HepG2 (cell line): ENCODE results near the gene HIRA. TPM values are rescaled to one million over a fixed set of nuclear protein-coding genes. Genes with fewer than 3 reads are reported as not detected.

Experiments
- DMTF1 ChIP-seq: sonication (generic); formaldehyde crosslinking; IDR thresholded peaks from 2 replicates; pipeline ENCODE4 v1.4.0; 2020; ENCODE audit warnings: mild to moderate bottlenecking, missing genetic modification reagents
- E2F1 ChIP-seq: sonication (generic); formaldehyde crosslinking; IDR thresholded peaks from 2 replicates; pipeline ENCODE4 v1.5.0; 2020; ENCODE audit warnings: missing genetic modification reagents
- ELF3 ChIP-seq: IDR thresholded peaks from 2 replicates; pipeline ENCODE4 v1.6.1; 2016; ENCODE audit warnings: missing genetic modification reagents, missing compliant biosample characterization
- HHEX ChIP-seq: IDR thresholded peaks from 2 replicates; pipeline ENCODE4 v1.6.1; 2016; ENCODE audit warnings: control low read depth
- HNF1B ChIP-seq: sonication (generic); formaldehyde crosslinking; IDR thresholded peaks from 2 replicates; pipeline ENCODE4 v1.5.1; 2020; ENCODE audit warnings: mild to moderate bottlenecking, moderate library complexity, missing genetic modification reagents
- HNF4A ChIP-seq: sonication (generic); formaldehyde crosslinking; IDR thresholded peaks from 2 replicates; pipeline ENCODE4 v1.4.0; 2020; ENCODE audit warnings: missing genetic modification reagents
- HOMEZ ChIP-seq: IDR thresholded peaks from 2 replicates; pipeline ENCODE4 v1.6.1; 2016; ENCODE audit warnings: low read depth
- MYNN ChIP-seq: sonication (generic); formaldehyde crosslinking; IDR thresholded peaks from 2 replicates; pipeline ENCODE4 v1.4.0; 2020; ENCODE audit warnings: mild to moderate bottlenecking, low read depth, missing genetic modification reagents
- PHB2 ChIP-seq: fragments of 450-650 bp; IDR thresholded peaks from 2 replicates; pipeline ENCODE4 v1.6.1; 2018; ENCODE audit not compliant: partially characterized antibody
- SALL2 ChIP-seq: sonication (generic); formaldehyde crosslinking; IDR thresholded peaks from 2 replicates; pipeline ENCODE4 v1.8.1; 2023; ENCODE audit warnings: mild to moderate bottlenecking, missing genetic modification reagents, inconsistent platforms
- SETDB1 ChIP-seq: sonication (generic); formaldehyde crosslinking; IDR thresholded peaks from 2 replicates; pipeline ENCODE4 v1.5.1; 2020; ENCODE audit warnings: missing genetic modification reagents, mild to moderate bottlenecking, borderline replicate concordance
- SOX13 ChIP-seq, 3 experiments: fragments of 450-650 bp in 1 of 3; sonication (generic) in 1 of 3; formaldehyde crosslinking in 1 of 3; IDR thresholded peaks in 2 of 3; conservative IDR thresholded peaks in 1 of 3; 2 replicates each; pipeline versions ENCODE4 v1.5.0 to v1.6.1; 2016 to 2020; ENCODE audit warnings: antibody characterized with exemption in 1 of 3, mild to moderate bottlenecking in 1 of 3, missing compliant biosample characterization in 1 of 3, missing genetic modification reagents in 1 of 3, moderate library complexity in 1 of 3
- ZFP36 ChIP-seq: fragments of 150-350 bp; IDR thresholded peaks from 2 replicates; pipeline ENCODE4 v1.6.1; 2018; ENCODE audit warnings: borderline replicate concordance, low read length, low read depth; ENCODE audit not compliant: partially characterized antibody
- ZNF17 ChIP-seq: sonication (generic); formaldehyde crosslinking; IDR thresholded peaks from 2 replicates; pipeline ENCODE4 v1.5.0; 2020; ENCODE audit warnings: mild to moderate bottlenecking, missing genetic modification reagents
- ZNF225 ChIP-seq: sonication (generic); formaldehyde crosslinking; IDR thresholded peaks from 2 replicates; pipeline ENCODE4 v1.4.0; 2020; ENCODE audit warnings: mild to moderate bottlenecking, missing genetic modification reagents
- ZNF512B ChIP-seq: sonication (generic); formaldehyde crosslinking; IDR thresholded peaks from 2 replicates; pipeline ENCODE4 v1.5.1; 2020; ENCODE audit warnings: missing genetic modification reagents, mild to moderate bottlenecking, borderline replicate concordance
- ZNF766 ChIP-seq: sonication (generic); formaldehyde crosslinking; IDR thresholded peaks from 2 replicates; pipeline ENCODE4 v1.5.0; 2020; ENCODE audit warnings: missing genetic modification reagents, borderline replicate concordance
- polyA plus RNA-seq, 8 experiments: library from polyadenylated mRNA; depleted of rRNA in 3 of 8; stranded (reverse) in 7 of 8; unstranded in 1 of 8; fragments of >200 nt; fragmentation: Illumina TruSeq in 4 of 8; extraction: Trizol in 4 of 8; gene quantifications; 2 replicates each; pipeline versions ENCODE4 v1.2.1 to v1.2.3, GENCODE V29; 2011 to 2016; ENCODE audit warnings: low read depth in 4 of 8, missing spikeins in 1 of 8, mixed read lengths in 1 of 8; ENCODE audit not compliant: insufficient read depth in 1 of 8
- total RNA-seq, 5 experiments: library from RNA; depleted of rRNA; stranded (reverse); fragments of >200 nt; fragmentation: Illumina TruSeq; extraction: Trizol; gene quantifications; 2 replicates each; pipeline ENCODE4 v1.2.3, GENCODE V29; 2016; ENCODE audit warnings: low read depth in 1 of 5

The HIRA gene
- total and polyA plus RNA-seq, 2 of the 13 experiments (the other 11 are each of a cell fraction or from before 2014, with no cell fraction given): 21.5 to 29.2 TPM

GRCh38 chr22:19447330-19448075 is 16.0 kb upstream of the HIRA start, which contains the start of gene C22orf39 (continued):
- TF ChIP-seq ELF3 (CRISPR knock-in tag) (peak; percentile 30), ZFP36 (no peak), HNF4A (CRISPR knock-in tag) (0 out of 2 replicates have a peak, but pooled peaks have one; percentile 9), PHB2 (no peak), HOMEZ (no peak), HNF1B (CRISPR knock-in tag) (peak; percentile 29; the same call in 1 of the 2 replicates), ZNF225 (CRISPR knock-in tag) (0 out of 2 replicates have a peak, but pooled peaks have one; percentile 23), ZNF17 (CRISPR knock-in tag) (no peak), SALL2 (peak; percentile 76), DMTF1 (CRISPR knock-in tag) (no peak), ZNF766 (peak; percentile 28; the same call in 1 of the 2 replicates), ZNF512B (CRISPR knock-in tag) (no peak), E2F1 (CRISPR knock-in tag) (peak; percentile 93), MYNN (CRISPR knock-in tag) (no peak), HHEX (CRISPR knock-in tag) (no peak), SETDB1 (no peak), SOX13 (IDR thresholded peaks at IDR 0.05) (no peak), SOX13 (CRISPR knock-in tag; conservative IDR thresholded peaks at IDR 0.05 in 1 of 2, IDR thresholded peaks at IDR 0.05 in 1 of 2) (no peak)
